HepG2 (cell line): ENCODE data around the gene STPG4. TPM values are rescaled to one million over a fixed set of nuclear protein-coding genes. Genes with fewer than 3 reads are reported as not detected.

ENCODE experiments used
- CHCHD3 ChIP-seq: sonication (generic); formaldehyde crosslinking; IDR thresholded peaks from 2 replicates; pipeline ENCODE4 v1.8.0; 2022; ENCODE audit warnings: mild to moderate bottlenecking, missing genetic modification reagents, moderate library complexity
- DNMT1 ChIP-seq: sonication (generic); formaldehyde crosslinking; IDR thresholded peaks from 2 replicates; pipeline ENCODE4 v1.5.1; 2020; ENCODE audit warnings: mild to moderate bottlenecking, missing genetic modification reagents
- EHMT2 ChIP-seq: fragments of 200-600 bp; sonication (generic); IDR thresholded peaks from 2 replicates; pipeline ENCODE4 v1.7.0; 2017; ENCODE audit warnings: antibody characterized with exemption, low read depth, low read length, borderline replicate concordance
- GFI1 ChIP-seq: sonication (generic); formaldehyde crosslinking; IDR thresholded peaks from 2 replicates; pipeline ENCODE4 v1.5.0; 2020; ENCODE audit warnings: missing genetic modification reagents, mild to moderate bottlenecking, borderline replicate concordance
- GTF2F1 ChIP-seq: fragments of 150-350 bp; IDR thresholded peaks from 2 replicates; pipeline ENCODE4 v1.6.1; 2014; ENCODE audit warnings: low read length
- KDM1A ChIP-seq: IDR thresholded peaks from 2 replicates; pipeline ENCODE4 v1.6.1; 2016; ENCODE audit warnings: missing compliant biosample characterization
- NCOR1 ChIP-seq: fragments of 200-600 bp; sonication (generic); IDR thresholded peaks from 2 replicates; pipeline ENCODE4 v1.7.0; 2017; ENCODE audit warnings: antibody characterized with exemption, low read length, borderline replicate concordance
- NR2F6 ChIP-seq, 2 experiments: IDR thresholded peaks; 2 replicates each; pipeline ENCODE4 v1.6.1; 2016; ENCODE audit warnings: antibody characterized with exemption in 1 of 2, mild to moderate bottlenecking in 1 of 2
- SOX13 ChIP-seq, 3 experiments: fragments of 450-650 bp in 1 of 3; sonication (generic) in 1 of 3; formaldehyde crosslinking in 1 of 3; IDR thresholded peaks in 2 of 3; conservative IDR thresholded peaks in 1 of 3; 2 replicates each; pipeline versions ENCODE4 v1.5.0 to v1.6.1; 2016 to 2020; ENCODE audit warnings: antibody characterized with exemption in 1 of 3, mild to moderate bottlenecking in 1 of 3, missing compliant biosample characterization in 1 of 3, missing genetic modification reagents in 1 of 3, moderate library complexity in 1 of 3
- TOE1 ChIP-seq: sonication (generic); formaldehyde crosslinking; IDR thresholded peaks from 2 replicates; pipeline ENCODE4 v1.4.0; 2020; ENCODE audit warnings: mild to moderate bottlenecking, missing genetic modification reagents
- ZBTB2 ChIP-seq: sonication (generic); formaldehyde crosslinking; IDR thresholded peaks from 2 replicates; pipeline ENCODE4 v1.8.0; 2022; ENCODE audit warnings: low read depth, missing genetic modification reagents
- ZBTB7B ChIP-seq: sonication (generic); formaldehyde crosslinking; IDR thresholded peaks from 2 replicates; pipeline ENCODE4 v1.4.0; 2020; ENCODE audit warnings: missing genetic modification reagents
- ZNF20 ChIP-seq: sonication (generic); formaldehyde crosslinking; IDR thresholded peaks from 2 replicates; pipeline ENCODE4 v1.4.0; 2020; ENCODE audit warnings: mild to moderate bottlenecking, moderate library complexity, missing genetic modification reagents
- polyA plus RNA-seq, 8 experiments: library from polyadenylated mRNA; depleted of rRNA in 3 of 8; stranded (reverse) in 7 of 8; unstranded in 1 of 8; fragments of >200 nt; fragmentation: Illumina TruSeq in 4 of 8; extraction: Trizol in 4 of 8; gene quantifications; 2 replicates each; pipeline versions ENCODE4 v1.2.1 to v1.2.3, GENCODE V29; 2011 to 2016; ENCODE audit warnings: low read depth in 4 of 8, missing spikeins in 1 of 8, mixed read lengths in 1 of 8; ENCODE audit not compliant: insufficient read depth in 1 of 8
- total RNA-seq, 5 experiments: library from RNA; depleted of rRNA; stranded (reverse); fragments of >200 nt; fragmentation: Illumina TruSeq; extraction: Trizol; gene quantifications; 2 replicates each; pipeline ENCODE4 v1.2.3, GENCODE V29; 2016; ENCODE audit warnings: low read depth in 1 of 5
- TF ChIP-seq, protein P1 (sequence below): IDR thresholded peaks from 2 replicates; pipeline ENCODE4 v1.4.0; 2020; ENCODE audit warnings: mild to moderate bottlenecking, missing genetic modification reagents
- TF ChIP-seq, protein P2 (sequence below): sonication (generic); formaldehyde crosslinking; IDR thresholded peaks from 2 replicates; pipeline ENCODE4 v1.4.0; 2020; ENCODE audit warnings: missing genetic modification reagents, borderline replicate concordance
- TF ChIP-seq, protein P3 (sequence below): sonication (generic); formaldehyde crosslinking; IDR thresholded peaks from 2 replicates; pipeline ENCODE4 v1.5.0; 2020; ENCODE audit warnings: mild to moderate bottlenecking, missing genetic modification reagents, borderline replicate concordance

The STPG4 gene
- total and polyA plus RNA-seq, 2 of the 13 experiments (the other 11 are each of a cell fraction or from before 2014, with no cell fraction given): 0.11 to 0.15 TPM

- TF ChIP-seq, protein P1, sequence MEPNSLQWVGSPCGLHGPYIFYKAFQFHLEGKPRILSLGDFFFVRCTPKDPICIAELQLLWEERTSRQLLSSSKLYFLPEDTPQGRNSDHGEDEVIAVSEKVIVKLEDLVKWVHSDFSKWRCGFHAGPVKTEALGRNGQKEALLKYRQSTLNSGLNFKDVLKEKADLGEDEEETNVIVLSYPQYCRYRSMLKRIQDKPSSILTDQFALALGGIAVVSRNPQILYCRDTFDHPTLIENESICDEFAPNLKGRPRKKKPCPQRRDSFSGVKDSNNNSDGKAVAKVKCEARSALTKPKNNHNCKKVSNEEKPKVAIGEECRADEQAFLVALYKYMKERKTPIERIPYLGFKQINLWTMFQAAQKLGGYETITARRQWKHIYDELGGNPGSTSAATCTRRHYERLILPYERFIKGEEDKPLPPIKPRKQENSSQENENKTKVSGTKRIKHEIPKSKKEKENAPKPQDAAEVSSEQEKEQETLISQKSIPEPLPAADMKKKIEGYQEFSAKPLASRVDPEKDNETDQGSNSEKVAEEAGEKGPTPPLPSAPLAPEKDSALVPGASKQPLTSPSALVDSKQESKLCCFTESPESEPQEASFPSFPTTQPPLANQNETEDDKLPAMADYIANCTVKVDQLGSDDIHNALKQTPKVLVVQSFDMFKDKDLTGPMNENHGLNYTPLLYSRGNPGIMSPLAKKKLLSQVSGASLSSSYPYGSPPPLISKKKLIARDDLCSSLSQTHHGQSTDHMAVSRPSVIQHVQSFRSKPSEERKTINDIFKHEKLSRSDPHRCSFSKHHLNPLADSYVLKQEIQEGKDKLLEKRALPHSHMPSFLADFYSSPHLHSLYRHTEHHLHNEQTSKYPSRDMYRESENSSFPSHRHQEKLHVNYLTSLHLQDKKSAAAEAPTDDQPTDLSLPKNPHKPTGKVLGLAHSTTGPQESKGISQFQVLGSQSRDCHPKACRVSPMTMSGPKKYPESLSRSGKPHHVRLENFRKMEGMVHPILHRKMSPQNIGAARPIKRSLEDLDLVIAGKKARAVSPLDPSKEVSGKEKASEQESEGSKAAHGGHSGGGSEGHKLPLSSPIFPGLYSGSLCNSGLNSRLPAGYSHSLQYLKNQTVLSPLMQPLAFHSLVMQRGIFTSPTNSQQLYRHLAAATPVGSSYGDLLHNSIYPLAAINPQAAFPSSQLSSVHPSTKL (CRISPR knock-in tag): peak; percentile 96; the same call in 1 of the 2 replicates
- TF ChIP-seq, protein P2, sequence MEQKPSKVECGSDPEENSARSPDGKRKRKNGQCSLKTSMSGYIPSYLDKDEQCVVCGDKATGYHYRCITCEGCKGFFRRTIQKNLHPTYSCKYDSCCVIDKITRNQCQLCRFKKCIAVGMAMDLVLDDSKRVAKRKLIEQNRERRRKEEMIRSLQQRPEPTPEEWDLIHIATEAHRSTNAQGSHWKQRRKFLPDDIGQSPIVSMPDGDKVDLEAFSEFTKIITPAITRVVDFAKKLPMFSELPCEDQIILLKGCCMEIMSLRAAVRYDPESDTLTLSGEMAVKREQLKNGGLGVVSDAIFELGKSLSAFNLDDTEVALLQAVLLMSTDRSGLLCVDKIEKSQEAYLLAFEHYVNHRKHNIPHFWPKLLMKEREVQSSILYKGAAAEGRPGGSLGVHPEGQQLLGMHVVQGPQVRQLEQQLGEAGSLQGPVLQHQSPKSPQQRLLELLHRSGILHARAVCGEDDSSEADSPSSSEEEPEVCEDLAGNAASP (CRISPR knock-in tag): peak; percentile 90; the same call in 1 of the 2 replicates
- TF ChIP-seq TOE1 (CRISPR knock-in tag): peak; percentile 94
- no peak; the same call in none of the 2 replicates for TF ChIP-seq GFI1 (CRISPR knock-in tag)
- TF ChIP-seq ZNF20 (CRISPR knock-in tag): no peak
- TF ChIP-seq, protein P3, sequence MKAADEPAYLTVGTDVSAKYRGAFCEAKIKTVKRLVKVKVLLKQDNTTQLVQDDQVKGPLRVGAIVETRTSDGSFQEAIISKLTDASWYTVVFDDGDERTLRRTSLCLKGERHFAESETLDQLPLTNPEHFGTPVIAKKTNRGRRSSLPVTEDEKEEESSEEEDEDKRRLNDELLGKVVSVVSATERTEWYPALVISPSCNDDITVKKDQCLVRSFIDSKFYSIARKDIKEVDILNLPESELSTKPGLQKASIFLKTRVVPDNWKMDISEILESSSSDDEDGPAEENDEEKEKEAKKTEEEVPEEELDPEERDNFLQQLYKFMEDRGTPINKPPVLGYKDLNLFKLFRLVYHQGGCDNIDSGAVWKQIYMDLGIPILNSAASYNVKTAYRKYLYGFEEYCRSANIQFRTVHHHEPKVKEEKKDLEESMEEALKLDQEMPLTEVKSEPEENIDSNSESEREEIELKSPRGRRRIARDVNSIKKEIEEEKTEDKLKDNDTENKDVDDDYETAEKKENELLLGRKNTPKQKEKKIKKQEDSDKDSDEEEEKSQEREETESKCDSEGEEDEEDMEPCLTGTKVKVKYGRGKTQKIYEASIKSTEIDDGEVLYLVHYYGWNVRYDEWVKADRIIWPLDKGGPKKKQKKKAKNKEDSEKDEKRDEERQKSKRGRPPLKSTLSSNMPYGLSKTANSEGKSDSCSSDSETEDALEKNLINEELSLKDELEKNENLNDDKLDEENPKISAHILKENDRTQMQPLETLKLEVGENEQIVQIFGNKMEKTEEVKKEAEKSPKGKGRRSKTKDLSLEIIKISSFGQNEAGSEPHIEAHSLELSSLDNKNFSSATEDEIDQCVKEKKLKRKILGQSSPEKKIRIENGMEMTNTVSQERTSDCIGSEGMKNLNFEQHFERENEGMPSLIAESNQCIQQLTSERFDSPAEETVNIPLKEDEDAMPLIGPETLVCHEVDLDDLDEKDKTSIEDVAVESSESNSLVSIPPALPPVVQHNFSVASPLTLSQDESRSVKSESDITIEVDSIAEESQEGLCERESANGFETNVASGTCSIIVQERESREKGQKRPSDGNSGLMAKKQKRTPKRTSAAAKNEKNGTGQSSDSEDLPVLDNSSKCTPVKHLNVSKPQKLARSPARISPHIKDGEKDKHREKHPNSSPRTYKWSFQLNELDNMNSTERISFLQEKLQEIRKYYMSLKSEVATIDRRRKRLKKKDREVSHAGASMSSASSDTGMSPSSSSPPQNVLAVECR (CRISPR knock-in tag): peak; percentile 73; the same call in 1 of the 2 replicates
- TF ChIP-seq ZBTB2 (CRISPR knock-in tag): no peak
- TF ChIP-seq KDM1A: peak; percentile 73
- 0 out of 2 replicates have a peak, but pooled peaks have one; percentile 9 for TF ChIP-seq CHCHD3 (CRISPR knock-in tag)
- TF ChIP-seq EHMT2: no peak
- peak; percentile 79; the same call in 1 of the 2 replicates for TF ChIP-seq ZBTB7B (CRISPR knock-in tag)
- TF ChIP-seq NCOR1: peak; percentile 65; the same call in 1 of the 2 replicates
- peak; percentile 91 for TF ChIP-seq NR2F6 (IDR thresholded peaks at IDR 0.05)
- TF ChIP-seq NR2F6 (CRISPR knock-in tag; IDR thresholded peaks at IDR 0.05): peak; percentile 93
- TF ChIP-seq SOX13 (IDR thresholded peaks at IDR 0.05): peak; percentile 73; the same call in 1 of the 2 replicates
- TF ChIP-seq SOX13 (CRISPR knock-in tag; conservative IDR thresholded peaks at IDR 0.05 in 1 of 2, IDR thresholded peaks at IDR 0.05 in 1 of 2): peak in 1 of 2 experiments; percentile 95; a peak in 2 of 4 replicates
- TF ChIP-seq DNMT1 (CRISPR knock-in tag): no peak
- TF ChIP-seq GTF2F1: 0 out of 2 replicates have a peak, but pooled peaks have one; percentile 49
These were observed 78.3 kb downstream of the STPG4 start (continued) for GRCh38 chr2:47076586-47077441.
